GM21619 (cell line): ENCODE data around the gene CIB4.
"Not testable (repeated sequence)": the region's sequence is repeated elsewhere in the genome, so short reads cannot be mapped to it uniquely, and the experiment has no call there.

ENCODE experiments used
- ATAC-seq: cut with Tn5 transposase; IDR thresholded peaks from one replicate; pipeline ENCODE4 v1.9.1; 2021; ENCODE audit not compliant: unreplicated experiment

CIB4 gene

DNA sequence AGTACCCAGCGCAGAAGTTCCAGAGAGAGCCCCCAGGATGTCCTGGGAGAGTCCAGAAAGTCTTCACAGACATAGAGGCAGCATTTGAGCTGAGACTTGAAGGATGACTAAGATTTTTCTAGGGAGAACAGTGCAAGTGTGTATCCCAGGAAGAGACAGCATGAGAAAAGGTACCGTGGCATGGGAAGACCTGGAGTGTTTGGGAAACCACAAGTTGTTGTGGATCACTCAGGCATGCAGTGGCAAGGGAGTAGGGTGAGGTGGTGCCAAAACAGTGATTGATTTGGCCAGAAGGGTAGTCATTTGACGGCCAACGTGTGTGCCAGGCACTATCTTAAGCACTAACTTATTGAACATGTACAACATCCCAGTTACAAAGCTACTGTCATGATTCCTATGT lies 26.9 kb upstream of the CIB4 start:
- no peak for ATAC-seq

DNA sequence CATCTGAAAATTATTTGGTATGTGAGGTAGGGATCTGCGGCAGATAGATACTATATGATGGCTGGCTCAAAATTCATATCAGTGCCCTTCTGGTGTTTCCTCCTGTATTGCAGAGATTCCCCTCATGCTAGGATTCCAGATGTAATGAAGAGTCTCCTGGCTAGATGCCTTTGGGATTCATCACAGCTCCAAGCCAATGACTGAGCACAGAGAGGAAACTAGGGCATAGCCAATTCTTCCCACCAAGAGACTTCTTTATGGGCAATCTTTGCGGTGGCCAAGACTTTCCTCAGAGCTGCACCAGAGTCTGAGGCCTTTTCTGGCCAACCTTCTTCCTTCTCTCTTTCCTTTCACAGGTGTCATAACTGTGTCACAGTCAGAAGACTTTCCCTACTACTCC lies 25.5 kb upstream of the CIB4 start:
- ATAC-seq, result no peak

DNA sequence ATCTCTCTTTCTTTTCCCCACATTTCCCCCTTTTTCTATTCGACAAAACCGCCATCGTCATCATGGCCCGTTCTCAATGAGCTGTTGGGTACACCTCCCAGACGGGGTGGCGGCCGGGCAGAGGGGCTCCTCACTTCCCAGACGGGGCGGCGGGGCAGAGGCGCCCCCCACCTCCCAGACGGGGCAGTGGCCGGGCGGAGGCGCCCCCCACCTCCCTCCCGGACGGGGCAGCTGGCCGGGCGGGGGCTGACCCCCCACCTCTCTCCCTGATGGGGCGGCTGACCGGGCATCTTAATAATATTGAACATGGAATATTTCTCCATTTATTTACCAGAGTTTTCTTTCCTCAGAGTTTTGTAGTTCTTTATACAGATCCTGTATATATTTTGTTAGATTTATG lies 24.1 kb upstream of the CIB4 start:
- ATAC-seq, result not testable (repeated sequence)

DNA sequence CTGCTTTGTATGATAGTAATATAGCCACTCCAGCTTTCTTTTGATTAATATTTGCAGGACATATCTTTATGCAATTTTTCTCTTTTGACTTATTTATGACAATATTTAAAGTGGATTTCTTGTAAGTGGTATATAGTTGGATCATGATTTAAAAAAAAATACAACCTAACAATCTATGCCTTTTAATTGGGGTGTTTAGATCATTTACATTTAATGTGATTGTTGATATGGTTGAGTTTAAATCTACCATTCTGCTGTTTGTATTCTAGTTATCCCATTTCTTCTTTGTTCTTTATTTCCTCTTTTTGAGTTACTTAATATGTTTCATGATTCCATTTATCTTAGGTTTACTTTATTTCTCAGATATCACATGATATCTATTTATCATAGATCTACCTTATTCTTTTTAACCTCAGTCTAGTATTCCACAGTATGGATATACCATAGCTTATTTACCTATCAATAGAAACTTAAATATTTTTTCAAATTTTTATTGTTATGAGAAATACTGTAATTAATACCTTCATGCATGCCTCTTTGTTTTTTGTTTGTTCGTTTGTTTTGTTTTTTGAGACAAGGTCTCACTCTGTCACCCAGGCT lies 19.3 kb upstream of the CIB4 start:
- ATAC-seq, result no peak

DNA sequence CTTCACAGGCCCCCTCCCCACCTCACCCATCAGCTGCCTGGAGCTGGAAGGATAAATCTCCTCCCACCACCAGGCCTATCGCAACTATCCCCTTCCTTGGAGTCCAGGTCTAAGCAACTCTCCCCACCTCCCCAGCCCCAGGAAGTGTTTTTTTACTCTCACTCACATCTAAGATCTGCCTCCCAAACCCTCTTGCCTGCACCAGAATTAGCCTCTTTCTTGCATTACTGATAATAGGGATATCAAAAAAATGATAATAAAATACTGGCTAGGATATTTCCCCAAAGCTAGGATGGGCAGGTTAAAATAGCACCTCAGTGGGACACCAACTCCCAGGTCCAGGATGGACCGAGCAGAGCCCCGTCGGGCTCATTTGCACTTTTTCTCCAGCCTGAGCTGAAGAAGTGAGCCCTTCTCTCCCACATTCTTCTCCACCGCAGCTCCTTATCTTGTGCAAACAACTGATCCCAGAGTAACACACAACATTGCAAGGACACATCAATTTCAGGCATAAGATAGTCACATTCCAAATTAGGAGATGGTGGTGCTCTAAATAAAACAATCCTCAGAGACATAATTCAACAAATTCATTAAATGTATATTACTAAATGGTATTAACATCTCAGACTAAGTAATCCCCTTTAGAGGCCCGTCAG lies 17.7 kb upstream of the CIB4 start:
- no peak for ATAC-seq

DNA sequence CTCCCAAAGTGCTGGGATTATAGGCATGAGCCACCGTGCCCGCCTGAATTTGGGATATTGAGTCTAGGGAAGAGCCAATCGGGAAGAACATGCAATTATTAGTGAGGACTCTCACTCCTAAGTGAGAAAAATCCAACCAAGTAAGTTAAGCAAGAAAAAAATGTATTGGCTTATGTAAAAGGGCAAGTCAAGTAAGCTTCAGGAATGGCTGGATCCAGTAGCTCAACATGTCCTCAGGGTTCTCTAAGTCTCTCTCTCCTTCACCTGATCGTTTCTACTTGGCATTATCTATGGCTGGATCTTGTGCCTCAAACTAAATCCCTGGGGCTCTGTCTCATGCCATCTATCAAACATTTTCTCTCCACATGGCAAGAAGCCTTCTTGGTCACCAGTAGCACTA lies 16.1 kb upstream of the CIB4 start:
- no peak for ATAC-seq

DNA sequence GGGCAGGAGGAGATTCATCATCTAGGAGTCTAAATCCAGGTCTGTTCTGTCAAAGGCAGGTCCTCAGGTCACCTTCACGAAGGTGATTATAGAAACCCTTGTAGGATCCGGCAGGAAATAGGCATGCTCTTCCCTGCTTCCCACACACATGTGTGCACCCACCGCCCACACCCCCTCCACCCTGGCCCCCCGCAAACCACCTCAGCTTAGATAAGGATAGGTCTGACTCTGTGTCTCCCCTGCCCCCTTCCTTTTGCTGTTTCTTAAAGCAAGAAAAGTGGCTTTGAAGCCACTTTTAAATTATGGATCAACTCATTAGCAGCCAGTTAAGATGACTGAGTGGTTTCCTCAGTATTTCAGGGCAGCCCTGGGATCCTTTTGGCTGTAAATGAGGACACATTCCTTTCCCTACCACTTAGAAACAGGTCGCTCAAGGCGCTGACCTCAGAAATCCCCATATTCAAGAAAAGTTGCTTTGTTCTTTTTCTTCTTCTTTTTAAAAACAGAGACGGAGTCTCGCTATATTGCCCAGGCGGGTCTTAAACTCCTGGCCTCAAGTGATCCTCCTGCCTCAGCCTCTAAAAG lies 14.5 kb upstream of the CIB4 start:
- no peak for ATAC-seq

DNA sequence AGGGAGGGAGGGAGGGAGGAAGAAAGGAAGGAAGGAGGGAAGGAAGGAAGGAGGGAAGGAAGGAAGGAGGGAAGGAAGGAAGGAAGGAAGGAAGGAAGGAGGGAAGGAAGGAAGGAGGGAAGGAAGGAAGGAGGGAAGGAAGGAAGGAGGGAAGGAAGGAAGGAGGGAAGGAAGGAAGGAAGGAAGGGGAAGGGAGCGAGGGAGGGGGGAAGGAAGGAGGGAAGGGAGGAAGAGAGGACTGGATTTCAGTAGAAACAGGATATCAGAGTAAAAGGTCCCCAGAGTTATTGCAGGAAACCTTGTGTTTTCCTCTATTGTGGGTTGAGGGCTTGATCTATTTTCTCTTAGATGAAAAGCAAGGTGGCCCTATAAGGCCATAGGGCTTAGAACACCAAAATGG lies 14.0 kb upstream of the CIB4 start:
- not testable (repeated sequence) for ATAC-seq

DNA sequence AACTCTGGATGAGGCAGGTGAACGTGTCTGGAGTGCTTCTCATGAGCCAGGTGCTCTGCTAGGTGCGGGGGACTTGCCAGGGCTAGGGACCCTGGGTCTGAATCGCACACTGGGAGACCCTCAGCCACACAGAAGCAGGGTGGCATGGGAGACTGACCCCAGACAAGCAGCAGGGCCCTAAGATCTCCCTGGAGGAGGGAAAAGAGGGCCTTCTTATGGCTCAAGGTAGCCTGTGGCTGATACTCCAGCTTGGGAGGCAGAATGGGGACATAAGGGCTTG lies 12.8 kb upstream of the CIB4 start:
- ATAC-seq, result no peak

DNA sequence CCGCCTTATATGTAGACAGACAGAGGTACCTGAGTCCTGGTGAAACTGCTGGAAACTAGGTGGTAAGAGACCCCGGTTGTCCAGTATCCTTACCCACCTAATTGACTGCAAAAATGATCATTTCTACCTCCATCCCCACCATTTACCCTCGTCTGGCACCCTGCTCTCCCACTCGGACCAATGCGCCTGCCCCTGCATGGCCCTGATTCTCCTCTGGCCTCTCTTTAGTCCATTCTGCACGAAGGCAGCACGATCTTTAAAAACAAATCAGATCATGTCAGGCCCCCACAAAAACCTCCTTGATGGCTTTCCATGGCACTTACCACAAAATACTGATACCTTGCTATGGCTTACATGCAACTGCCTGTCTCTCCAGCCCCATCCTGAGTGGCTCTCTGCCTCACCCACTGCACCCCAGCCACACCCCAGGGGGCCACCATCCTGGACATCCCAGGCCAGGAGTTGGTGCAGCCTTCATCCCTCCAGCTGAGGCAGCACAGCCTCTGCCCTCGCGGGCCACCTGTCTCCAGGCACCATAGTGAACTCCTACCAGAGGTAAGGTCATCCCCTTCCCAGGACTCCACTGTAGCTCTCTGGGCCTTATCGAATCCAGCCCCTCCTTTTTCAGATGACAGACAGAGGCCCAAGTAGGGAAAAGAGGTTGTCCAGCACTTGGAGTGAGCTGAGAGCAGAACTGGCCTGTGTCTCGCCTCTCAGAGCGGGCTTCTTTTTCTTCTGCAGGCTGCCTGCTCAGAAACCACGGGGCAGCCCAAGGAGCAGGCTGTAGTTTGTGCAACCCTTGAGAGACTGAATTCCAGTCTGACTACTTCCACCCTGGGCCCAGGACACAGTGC lies 12.3 kb upstream of the CIB4 start:
- ATAC-seq, result no peak

DNA sequence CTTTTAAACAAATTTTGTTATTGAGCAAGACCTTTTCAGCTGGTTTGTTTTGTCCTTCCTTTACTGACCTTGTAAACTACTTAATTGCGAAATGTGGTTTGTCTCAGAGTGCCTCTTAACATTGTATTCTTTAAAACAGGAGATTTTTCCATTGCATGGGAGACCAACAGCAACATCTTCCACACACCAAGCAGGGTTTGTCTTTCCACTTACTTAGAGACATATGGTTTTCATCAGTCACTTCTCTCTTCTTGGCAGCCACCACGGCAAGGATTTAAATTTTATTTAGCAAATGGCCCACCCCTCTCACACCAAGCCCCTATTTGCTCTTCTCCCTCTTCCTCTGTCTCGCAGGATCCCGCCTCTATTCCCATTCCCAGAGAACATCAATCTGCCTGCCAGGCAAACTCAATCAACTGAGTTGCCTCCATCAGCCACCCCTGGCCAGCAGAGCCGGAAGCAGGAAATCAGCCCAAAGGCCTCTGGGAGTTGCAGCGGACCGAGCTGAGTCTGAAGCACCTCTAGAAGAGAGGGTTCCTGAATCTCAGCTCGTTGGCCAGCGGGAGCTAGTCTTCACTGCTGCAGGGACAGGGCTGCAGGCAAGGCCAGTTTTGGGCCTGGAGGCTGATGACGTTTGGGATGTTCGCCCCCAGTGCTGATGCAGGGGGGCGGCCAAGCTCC lies 11.3 kb upstream of the CIB4 start:
- no peak for ATAC-seq

DNA sequence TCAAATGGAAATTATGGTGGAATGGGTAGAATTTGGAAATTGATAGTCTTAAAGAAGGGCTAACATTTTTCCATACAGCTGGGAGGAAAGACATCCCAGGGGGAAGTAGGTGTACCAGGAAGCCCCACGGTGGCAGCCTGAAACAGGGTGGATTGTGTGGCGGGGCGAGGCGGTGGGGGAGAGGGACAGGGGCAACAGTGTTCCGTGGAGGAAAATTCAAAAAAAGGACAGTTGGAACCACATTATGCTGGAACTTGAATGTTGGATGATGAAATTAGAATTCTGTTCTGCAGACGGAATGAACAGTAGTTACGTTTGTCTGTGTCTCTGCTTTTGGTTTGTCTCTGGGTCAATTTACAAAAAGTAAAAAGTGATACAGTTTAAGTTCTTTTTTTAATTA lies 10.6 kb upstream of the CIB4 start:
- ATAC-seq, result no peak

DNA sequence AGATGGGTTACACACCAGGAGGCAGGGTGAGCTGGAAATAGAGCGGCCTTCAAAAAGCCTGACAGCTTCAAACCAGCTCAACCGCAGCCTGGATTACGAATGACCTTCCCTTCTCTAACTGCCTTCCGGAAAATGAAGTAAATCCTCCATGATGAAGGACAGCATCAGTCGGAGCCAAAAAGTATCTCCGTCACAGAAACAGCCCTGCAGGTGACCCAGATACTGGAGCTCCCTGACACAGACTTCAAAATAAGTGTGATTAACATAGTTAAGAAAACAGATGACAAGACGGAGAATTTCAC lies 10.3 kb upstream of the CIB4 start:
- ATAC-seq, result no peak

DNA sequence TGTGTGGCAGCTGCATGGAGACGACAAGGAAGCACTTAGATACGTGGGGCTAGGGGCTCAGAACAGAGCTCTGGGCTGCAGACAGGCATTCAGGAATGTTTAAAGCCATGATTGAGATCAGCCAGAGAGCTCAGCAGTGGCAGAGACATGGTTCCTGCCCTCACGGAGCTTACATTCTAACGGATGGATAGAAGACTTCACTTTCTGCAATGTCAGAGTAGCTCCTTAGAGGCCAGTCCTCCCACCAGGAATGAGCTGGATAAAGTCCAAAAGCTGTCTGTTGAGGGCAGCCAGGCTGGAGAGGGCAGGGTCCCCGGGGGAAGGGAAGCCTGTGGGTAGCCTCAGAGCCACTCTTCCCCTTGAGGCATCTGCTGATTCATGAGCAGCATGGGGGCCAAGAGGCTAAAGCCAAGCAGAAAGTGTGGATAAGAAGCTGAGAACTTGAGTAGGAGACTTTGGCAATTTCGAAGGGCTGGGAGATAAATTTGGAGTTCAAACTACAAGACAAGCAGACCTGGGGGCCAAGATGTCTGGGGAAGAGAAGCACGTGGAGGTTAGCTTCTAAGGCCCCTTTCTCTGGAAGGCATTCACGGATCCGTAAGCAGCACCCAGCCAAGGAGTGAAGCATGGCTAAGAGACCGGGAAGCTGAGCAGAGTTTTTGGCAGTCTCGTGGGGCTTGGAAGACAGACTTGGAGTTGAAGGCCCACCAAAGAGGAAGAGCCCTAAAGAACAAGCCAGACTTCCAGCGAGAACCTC lies 9.7 kb upstream of the CIB4 start:
- no peak for ATAC-seq

DNA sequence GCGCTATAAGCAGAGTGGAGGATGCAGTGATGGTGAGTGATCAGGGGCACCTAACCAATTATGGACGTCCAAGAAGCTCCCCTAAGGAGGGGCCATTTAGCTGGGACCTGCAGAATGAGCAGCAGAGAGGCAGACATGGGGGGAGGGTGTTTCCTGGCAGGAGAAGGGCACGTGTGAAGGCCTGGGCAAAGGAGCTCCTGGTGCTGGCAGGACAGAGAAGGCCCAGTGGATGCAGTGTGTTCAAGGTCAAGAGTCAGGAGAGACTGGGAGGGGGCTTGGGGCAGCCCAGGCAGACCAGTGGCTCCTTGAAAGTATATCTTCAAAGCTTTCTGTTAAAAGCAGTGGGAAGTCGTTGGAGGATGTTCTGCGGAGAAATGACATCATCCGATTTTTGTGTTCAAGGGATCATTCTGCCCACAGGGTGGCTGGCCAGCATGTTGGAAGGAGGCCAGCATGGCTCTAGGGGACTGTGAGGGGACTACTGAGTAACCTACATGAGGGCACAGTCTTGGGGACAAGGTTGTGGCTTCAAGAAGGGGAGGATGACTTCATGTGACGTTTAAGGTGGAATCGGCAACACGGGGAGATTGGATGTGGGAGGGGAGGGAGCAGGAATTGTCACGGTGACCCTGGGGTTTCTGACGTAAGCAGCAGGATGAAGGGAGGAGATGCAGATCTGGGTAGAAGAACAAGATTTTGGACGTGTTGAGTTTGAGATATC lies 9.0 kb upstream of the CIB4 start:
- ATAC-seq, result no peak

DNA sequence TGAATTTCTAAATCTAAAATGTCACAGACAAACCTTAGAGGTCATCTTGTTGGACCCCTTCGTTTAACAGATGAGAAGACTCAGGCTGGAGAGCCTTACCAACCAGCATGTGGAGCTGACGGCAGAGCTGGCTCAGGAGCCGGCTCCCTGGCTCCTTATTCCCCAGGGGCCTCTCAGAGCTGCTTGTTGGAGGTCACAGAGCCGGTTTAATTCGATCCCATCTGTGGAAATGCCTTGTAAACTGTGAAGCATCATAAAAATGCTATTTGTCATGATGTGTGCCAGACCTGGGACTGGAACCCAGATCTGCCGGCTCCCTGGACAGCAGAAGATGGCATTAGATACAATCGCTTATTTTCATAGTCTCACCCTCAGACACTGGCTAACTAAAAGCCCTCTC lies 8.2 kb upstream of the CIB4 start:
- no peak for ATAC-seq

DNA sequence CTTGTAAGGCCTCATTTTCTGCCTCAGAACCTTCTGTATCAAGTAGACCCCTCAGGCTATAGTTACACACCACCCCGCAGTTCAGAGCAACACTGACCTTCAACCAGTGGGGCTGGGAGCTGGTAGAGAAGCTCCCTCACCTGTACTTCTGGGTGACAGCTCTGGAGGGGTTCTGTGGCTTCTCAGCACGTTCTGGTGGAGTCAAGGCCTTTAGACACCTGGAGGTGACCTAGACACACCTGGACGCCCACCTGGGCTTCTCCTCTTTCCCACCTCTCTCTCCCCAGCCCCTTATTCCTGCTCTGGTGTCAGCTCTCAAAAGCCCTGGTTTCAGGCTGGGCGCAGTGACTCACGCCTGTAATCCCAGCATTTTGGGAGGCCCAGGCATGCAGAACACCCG lies 7.3 kb upstream of the CIB4 start:
- ATAC-seq, result no peak

DNA sequence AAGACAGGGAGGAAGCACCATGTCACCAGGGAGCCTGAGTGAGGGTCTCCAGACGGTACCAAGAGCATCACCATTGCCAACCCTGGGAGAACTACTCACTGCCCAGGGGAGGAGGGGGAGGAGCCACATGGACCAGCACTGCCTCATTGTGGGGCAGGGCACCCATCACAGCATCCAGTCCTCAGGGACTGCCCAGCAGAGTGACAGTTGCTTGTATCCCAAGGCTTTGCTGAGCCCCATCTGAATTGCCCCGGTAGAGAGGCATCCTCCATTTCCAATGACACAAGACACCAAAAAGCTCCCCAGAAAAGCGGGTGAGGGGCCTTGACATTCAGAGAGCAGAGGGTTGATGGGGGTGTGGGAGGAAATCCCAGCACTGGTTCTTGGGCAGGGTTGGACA lies 6.8 kb upstream of the CIB4 start:
- ATAC-seq, result no peak

DNA sequence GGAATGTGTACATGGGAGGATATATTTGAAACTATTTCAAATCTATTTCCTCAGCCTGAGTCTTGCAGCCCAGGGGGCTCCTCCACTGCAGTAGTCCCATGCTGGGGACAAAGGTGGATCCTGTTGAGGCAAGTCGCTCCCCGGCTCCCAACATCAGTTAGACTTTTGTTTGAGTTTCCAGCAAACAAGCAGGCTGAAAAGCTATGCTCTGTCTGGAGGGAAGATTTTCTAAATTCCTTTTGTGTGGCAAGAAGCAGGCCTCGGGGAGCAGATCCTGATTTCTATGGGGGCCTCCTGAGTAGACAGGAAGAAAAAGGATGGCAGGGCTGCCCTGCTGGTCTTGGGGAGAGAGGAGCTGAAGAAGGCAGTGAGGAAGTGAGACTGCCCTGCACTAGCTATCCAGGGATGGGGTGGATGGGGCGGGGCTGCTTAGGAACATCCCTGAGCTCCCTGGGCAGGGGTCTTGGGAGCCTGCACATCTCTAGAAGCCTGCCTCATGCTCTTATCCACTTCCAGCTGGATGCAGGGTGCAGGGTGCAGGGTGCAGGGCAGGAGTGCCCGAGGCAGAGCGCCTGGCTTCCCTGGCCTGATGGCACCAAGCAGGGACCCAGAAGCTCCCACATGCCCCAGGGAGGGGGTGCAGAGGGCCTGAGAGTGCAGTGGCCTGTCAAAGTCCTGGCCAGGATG lies 6.0 kb upstream of the CIB4 start:
- no peak for ATAC-seq

DNA sequence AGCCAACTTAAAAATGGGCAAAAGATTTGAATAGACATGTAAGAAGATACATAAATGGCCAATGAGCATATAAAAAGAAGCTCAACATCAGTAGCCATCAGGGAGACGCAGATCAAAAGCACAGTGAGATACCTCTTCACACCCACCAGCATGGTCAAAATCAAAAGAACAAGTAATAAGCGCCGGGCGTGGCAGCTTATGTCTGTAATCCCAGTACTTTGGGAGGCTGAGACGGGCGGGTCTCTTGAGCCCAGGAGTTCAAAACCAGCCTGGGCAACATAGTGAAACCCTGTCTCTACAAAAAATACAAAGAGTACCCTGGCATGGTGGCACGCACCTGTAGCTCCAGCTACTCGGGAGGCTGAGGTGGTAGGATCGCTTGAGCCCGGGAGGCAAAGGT lies 4.6 kb upstream of the CIB4 start:
- ATAC-seq, result no peak
